Stimulated activated CD4-positive, alpha-beta T cell treated with anti-CD3 and anti-CD28 coated beads, Interleukin-4, amount 100 ng/mL, for 24 hours (primary cell): ENCODE data around the gene UIMC1.
"Not testable (repeated sequence)": the region's sequence is repeated elsewhere in the genome, so short reads cannot be mapped to it uniquely, and the experiment has no call there.

Source experiments
- DNase-seq: peaks from one replicate; pipeline ENCODE4 v3.0.0-alpha.2; 2020

UIMC1 gene

GRCh38 chr5:177006265-177006972 lies at the start of gene UIMC1:
Gene UIMC1 (minus strand): TSS chr5:177006779. CDS start chr5:176982615, 24,164 bp downstream.
- DNase-seq = peak; percentile 92

- no peak for DNase-seq
Measured at GRCh38 chr5:177049285-177049684, 42.7 kb upstream of the UIMC1 start.

GRCh38 chr5:177048531-177048930 lies 42.0 kb upstream of the UIMC1 start:
- DNase-seq = not testable (repeated sequence)

GRCh38 chr5:177045631-177046030 lies 39.1 kb upstream of the UIMC1 start:
- no peak for DNase-seq

- no peak for DNase-seq
Measured at GRCh38 chr5:177044641-177045040, 38.1 kb upstream of the UIMC1 start.

GRCh38 chr5:177043958-177044357 lies 37.4 kb upstream of the UIMC1 start:
- DNase-seq = no peak

GRCh38 chr5:177043114-177043513 lies 36.5 kb upstream of the UIMC1 start:
- no peak for DNase-seq

- DNase-seq = no peak
Measured at GRCh38 chr5:177041936-177042335, 35.4 kb upstream of the UIMC1 start.

- no peak for DNase-seq
Measured at GRCh38 chr5:177040814-177041420, 34.3 kb upstream of the UIMC1 start.

- no peak for DNase-seq
Measured at GRCh38 chr5:177036921-177037320, 30.3 kb upstream of the UIMC1 start.

GRCh38 chr5:177036443-177036842 lies 29.9 kb upstream of the UIMC1 start:
- DNase-seq = no peak

GRCh38 chr5:177035976-177036375 lies 29.4 kb upstream of the UIMC1 start:
- no peak for DNase-seq

- no peak for DNase-seq
Measured at GRCh38 chr5:177029498-177029897, 22.9 kb upstream of the UIMC1 start.

GRCh38 chr5:177027665-177028064 lies 21.1 kb upstream of the UIMC1 start:
- no peak for DNase-seq

GRCh38 chr5:177025101-177025601 lies 18.6 kb upstream of the UIMC1 start:
- no peak for DNase-seq

- no peak for DNase-seq
Measured at GRCh38 chr5:177024559-177024958, 18.0 kb upstream of the UIMC1 start.

- DNase-seq = peak; percentile 6
Measured at GRCh38 chr5:177023303-177023664, 16.7 kb upstream of the UIMC1 start.

- DNase-seq = peak; percentile 92
Measured at GRCh38 chr5:177022386-177023302, 16.1 kb upstream of the UIMC1 start, which contains the start of gene ZNF346. Gene ZNF346 (plus strand): TSS chr5:177022696. CDS start chr5:177022739, 43 bp downstream.

GRCh38 chr5:177020033-177020432 lies 13.5 kb upstream of the UIMC1 start:
- no peak for DNase-seq

GRCh38 chr5:177018341-177018740 lies 11.8 kb upstream of the UIMC1 start:
- no peak for DNase-seq

GRCh38 chr5:177015156-177015555 lies 8.6 kb upstream of the UIMC1 start:
- DNase-seq = no peak

- DNase-seq = no peak
Measured at GRCh38 chr5:177010153-177010552, 3.6 kb upstream of the UIMC1 start.

- no peak for DNase-seq
Measured at GRCh38 chr5:177008716-177009115, 2.1 kb upstream of the UIMC1 start.
